A673 (cell line): ENCODE measurements around the gene IL12RB1. TPM values are rescaled to one million over a fixed set of nuclear protein-coding genes. Genes with fewer than 3 reads are reported as not detected.

ENCODE experiments used
- BruUV-seq: library from RNA; stranded (reverse); fragments of 400-500 nt; replicated peaks from 2 replicates; lab custom pipeline; 2021; lab: Mats Ljungman, UMichigan
- CTCF ChIA-PET: fragments of 300-600 bp; sonication (Branson Sonifier 250); formaldehyde crosslinking; loops from one replicate; lab custom pipeline; 2022; ENCODE audit warnings: antibody characterized with exemption; lab: Charles Lee
- POLR2A ChIA-PET: fragments of 300-600 bp; sonication (Branson Sonifier 250); formaldehyde crosslinking; loops from one replicate; lab custom pipeline; 2022; ENCODE audit warnings: antibody characterized with exemption; ENCODE audit not compliant: low non-redundant PET; lab: Charles Lee
- DNase-seq: peaks from one replicate; pipeline ENCODE4 v3.0.0-alpha.2; 2015; ENCODE audit warnings: low spot score
- H3K27ac ChIP-seq: fragments of 200-600 bp; sonication (generic); 2 replicates; pipeline ENCODE4 v1.5.1; 2016; ENCODE audit warnings: mixed run types, low read depth, mild to moderate bottlenecking, mixed read lengths, antibody characterized with exemption, low read length; ENCODE audit not compliant: poor library complexity, severe bottlenecking
- H3K27me3 ChIP-seq: fragments of 200-600 bp; sonication (generic); replicated peaks from 2 replicates; pipeline ENCODE4 v1.6.1; 2017; ENCODE audit warnings: mixed run types, low read depth, mild to moderate bottlenecking, mixed read lengths, antibody characterized with exemption, low read length; ENCODE audit not compliant: insufficient read depth, poor library complexity
- H3K36me3 ChIP-seq: fragments of 200-600 bp; sonication (generic); 2 replicates; pipeline ENCODE4 v1.6.1; 2016; ENCODE audit warnings: mixed run types, mild to moderate bottlenecking, mixed read lengths, antibody characterized with exemption, low read length; ENCODE audit not compliant: insufficient read depth, poor library complexity, severe bottlenecking
- H3K4me1 ChIP-seq: fragments of 200-600 bp; sonication (generic); 2 replicates; pipeline ENCODE4 v1.6.1; 2017; ENCODE audit warnings: mixed run types, mild to moderate bottlenecking, mixed read lengths, antibody characterized with exemption, low read length; ENCODE audit not compliant: insufficient read depth, poor library complexity, severe bottlenecking
- H3K4me3 ChIP-seq: fragments of 200-600 bp; sonication (generic); 2 replicates; pipeline ENCODE4 v1.5.1; 2016; ENCODE audit warnings: low read depth, mixed run types, mild to moderate bottlenecking, mixed read lengths, low read length; ENCODE audit not compliant: poor library complexity, severe bottlenecking
- H3K9me3 ChIP-seq: fragments of 200-600 bp; sonication (generic); 2 replicates; pipeline ENCODE4 v1.6.1; 2016; ENCODE audit warnings: mixed run types, low read depth, mild to moderate bottlenecking, mixed read lengths, antibody characterized with exemption, low read length; ENCODE audit not compliant: poor library complexity, severe bottlenecking
- EZH2 ChIP-seq: fragments of 200-600 bp; sonication (generic); IDR thresholded peaks from 2 replicates; pipeline ENCODE4 v1.6.1; 2017; ENCODE audit warnings: borderline replicate concordance, low read depth, mild to moderate bottlenecking, mixed read lengths, antibody characterized with exemption, low read length; ENCODE audit not compliant: poor library complexity, severe bottlenecking
- intact Hi-C: fragments of 100-400 bp; cut with micrococcal nuclease; formaldehyde crosslinking; loops from one replicate; pipeline ENCODE4 v1.10.0; 2022; ENCODE audit not compliant: unreplicated experiment
- total RNA-seq: library from RNA; stranded (reverse); gene quantifications from 2 replicates; pipeline ENCODE4 v1.2.3, GENCODE V29; 2021
- TF ChIP-seq, protein P1 (sequence below): fragments of 300-800, 200-600 bp; sonication (generic); conservative IDR thresholded peaks from 2 replicates; pipeline ENCODE4 v1.5.1; 2017; ENCODE audit warnings: low read depth, mild to moderate bottlenecking, antibody characterized with exemption, low read length, moderate library complexity, mixed read lengths

Gene IL12RB1
- total RNA-seq, 1 experiment from 2014 or later, result not detected

- ChIA-PET CTCF (no interaction called here), POLR2A (no interaction called here)
- intact Hi-C loops, result no loop called here
- BruUV-seq, result no TSS peak
- no peak overlapping the region for H3K4me3 ChIP-seq
- no peak for DNase-seq
- H3K4me1 ChIP-seq, result peaks cover 16% of the 10 kb centered on the region
- no peaks in the 10 kb centered on the region for H3K36me3 ChIP-seq
- H3K9me3 ChIP-seq, result no peaks in the 10 kb centered on the region
- no peak overlapping the region for H3K27ac ChIP-seq
- peaks cover 6% of the 10 kb centered on the region for H3K27me3 ChIP-seq
- TF ChIP-seq EZH2, result no peak
These were observed 9.5 kb upstream of the IL12RB1 start for GRCh38 chr19:18096258-18096657.

DNA sequence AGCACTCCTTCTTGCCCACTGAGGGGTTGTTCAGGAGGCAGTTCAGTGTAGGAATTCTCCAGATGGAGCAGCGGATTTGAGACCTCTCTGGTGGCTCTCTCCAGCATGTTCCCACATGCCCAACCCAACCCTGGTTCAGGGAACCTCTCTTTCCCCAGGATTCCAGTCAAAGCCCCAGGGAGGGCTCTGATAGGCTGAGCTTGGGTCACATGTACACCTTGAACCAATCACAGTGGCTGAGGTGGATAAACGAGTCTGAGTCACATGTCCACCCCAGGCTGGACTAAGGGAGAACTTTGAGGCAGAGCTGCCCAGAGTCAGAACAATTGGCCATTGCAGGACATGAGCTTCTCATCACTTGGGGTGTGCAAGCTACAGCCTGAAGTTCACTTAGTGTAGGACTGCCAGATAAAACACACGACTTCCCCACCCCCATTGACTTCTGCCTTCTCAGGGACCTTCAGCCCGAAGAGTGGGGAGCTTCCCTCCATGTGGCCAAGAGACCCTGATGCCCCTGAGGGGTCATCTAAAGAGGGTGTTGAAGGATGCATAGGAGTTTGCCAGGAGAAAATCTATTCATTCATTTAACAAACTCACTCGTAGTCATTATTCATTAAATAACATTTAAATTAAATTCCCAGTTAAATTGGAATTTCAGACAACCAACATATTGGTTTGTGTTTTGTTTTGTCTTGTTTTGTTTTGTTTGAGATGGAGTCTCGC is 6.9 kb upstream of the IL12RB1 start:
- Histone ChIP-seq H3K4me3 (no peak overlapping the region), H3K36me3 (no peaks in the 10 kb centered on the region), H3K9me3 (no peaks in the 10 kb centered on the region), H3K27me3 (no peaks in the 10 kb centered on the region), H3K4me1 (peaks cover 8% of the 10 kb centered on the region), H3K27ac (no peak overlapping the region)
- CTCF ChIA-PET, result no interaction called here
- intact Hi-C loops, result no loop called here
- no TSS peak for BruUV-seq
- POLR2A ChIA-PET, result no interaction called here
- TF ChIP-seq, protein P1, sequence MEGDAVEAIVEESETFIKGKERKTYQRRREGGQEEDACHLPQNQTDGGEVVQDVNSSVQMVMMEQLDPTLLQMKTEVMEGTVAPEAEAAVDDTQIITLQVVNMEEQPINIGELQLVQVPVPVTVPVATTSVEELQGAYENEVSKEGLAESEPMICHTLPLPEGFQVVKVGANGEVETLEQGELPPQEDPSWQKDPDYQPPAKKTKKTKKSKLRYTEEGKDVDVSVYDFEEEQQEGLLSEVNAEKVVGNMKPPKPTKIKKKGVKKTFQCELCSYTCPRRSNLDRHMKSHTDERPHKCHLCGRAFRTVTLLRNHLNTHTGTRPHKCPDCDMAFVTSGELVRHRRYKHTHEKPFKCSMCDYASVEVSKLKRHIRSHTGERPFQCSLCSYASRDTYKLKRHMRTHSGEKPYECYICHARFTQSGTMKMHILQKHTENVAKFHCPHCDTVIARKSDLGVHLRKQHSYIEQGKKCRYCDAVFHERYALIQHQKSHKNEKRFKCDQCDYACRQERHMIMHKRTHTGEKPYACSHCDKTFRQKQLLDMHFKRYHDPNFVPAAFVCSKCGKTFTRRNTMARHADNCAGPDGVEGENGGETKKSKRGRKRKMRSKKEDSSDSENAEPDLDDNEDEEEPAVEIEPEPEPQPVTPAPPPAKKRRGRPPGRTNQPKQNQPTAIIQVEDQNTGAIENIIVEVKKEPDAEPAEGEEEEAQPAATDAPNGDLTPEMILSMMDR, result no peak
- TF ChIP-seq EZH2, result no peak
- DNase-seq, result peak; percentile 54

- CTCF ChIA-PET, result no interaction called here
- no peaks in the 10 kb centered on the region for H3K36me3 ChIP-seq
- no peak overlapping the region for H3K4me3 ChIP-seq
- intact Hi-C loops, result no loop called here
- no peaks in the 10 kb centered on the region for H3K27me3 ChIP-seq
- DNase-seq, result no peak
- POLR2A ChIA-PET, result no interaction called here
- BruUV-seq, result no TSS peak
- H3K4me1 ChIP-seq, result no peaks in the 10 kb centered on the region
- no peak overlapping the region for H3K27ac ChIP-seq
- TF ChIP-seq EZH2, result no peak
- H3K9me3 ChIP-seq, result no peaks in the 10 kb centered on the region
These were observed 4.5 kb upstream of the IL12RB1 start for GRCh38 chr19:18091217-18091608.

- Histone ChIP-seq H3K4me3 (no peak overlapping the region), H3K27ac (no peak overlapping the region), H3K36me3 (no peaks in the 10 kb centered on the region), H3K27me3 (no peaks in the 10 kb centered on the region), H3K9me3 (no peaks in the 10 kb centered on the region), H3K4me1 (no peaks in the 10 kb centered on the region)
- no peak for DNase-seq
- intact Hi-C loops, result no loop called here
- BruUV-seq, result no TSS peak
- ChIA-PET CTCF (no interaction called here), POLR2A (no interaction called here)
- TF ChIP-seq, protein P1, result no peak
- no peak for TF ChIP-seq EZH2
These were observed 3.9 kb upstream of the IL12RB1 start for GRCh38 chr19:18090545-18091216.
